NCI-H1048 (cell line): ENCODE measurements around the gene TMEM238.

Experiments
- DNase-seq: peaks from one replicate; lab custom pipeline; 2025; lab: John Stamatoyannopoulos, UW

TMEM238 gene

DNA sequence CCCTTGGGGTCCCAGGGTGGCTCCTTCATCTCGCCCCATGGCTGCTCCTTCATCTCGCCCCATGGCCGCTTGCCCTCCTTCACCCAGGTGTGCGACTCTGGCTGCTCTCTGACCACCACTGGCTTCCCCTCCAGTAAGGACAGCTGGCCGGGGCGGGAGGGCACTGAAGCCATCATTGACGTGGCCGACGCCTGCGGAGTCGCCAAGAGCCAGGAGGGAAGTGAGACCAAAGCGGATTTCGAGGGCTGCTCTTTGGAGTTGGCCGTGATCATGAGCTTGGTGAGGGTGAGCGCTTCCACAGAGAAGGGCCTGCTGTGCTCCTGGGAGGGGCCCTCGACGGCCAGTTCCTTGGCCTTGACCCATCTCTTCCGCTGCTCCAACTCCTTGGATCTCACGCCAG is 25.6 kb downstream of the TMEM238 start:
- DNase-seq: no peak

DNA sequence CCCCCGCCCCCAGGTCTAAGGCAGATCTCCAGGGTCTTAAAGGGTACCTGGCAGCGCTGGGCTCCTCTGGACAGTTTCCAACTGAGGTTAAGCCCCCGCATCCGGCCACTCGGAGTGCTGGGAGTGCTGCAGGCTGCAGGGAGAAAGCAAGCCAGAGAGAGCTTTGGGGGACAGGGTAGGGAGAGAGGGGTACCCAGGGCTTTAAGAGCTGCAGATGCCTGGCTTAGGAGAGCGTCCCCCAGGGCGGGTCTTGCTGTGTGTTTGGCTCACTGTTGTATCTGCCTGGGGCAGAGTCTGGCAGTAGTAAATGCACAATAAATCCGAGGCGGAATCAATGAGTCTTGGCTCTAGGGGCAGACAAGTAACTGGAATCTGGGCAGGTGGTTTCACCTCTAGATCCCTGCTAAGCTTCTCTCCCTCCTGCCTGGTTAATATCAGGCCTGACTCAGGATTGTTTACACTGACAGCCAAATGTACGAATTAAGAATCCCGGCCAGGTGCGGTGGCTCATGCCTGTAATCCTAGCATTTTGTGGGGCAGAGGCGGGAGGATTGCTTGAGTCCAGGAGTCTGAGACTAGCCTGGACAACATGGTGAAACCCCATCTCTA is 28.8 kb downstream of the TMEM238 start:
- DNase-seq: no peak

DNA sequence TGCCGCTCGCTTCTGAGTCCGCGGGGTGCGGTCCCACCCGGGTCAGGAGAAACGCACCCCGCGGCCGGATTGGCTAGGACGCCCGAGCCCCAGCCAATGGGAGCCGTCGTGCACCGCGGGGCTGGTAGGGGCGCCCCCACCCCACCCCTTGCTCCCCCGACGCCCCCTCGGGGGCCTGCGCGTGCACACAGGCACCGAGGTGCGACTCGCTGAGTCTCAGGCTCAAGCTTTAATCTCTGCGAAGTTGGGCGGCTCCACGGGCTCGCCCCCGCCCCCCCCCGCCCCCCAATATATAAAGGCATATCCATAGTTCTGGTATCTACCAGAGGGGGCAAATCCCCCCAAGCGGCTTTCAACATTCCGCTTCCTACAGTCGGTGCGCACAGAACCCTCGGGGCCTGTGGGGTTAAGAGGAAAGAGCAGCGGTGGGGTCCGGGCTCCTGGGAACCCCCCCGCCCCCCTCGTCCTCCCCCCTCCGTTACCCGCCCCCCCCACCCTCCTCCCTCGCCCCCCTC is 29.3 kb downstream of the TMEM238 start, which contains the start of gene COX6B2:
TSS of gene COX6B2 (minus strand) at position 22 of the 515 bp plus-strand sequence. CDS start 198 bp downstream, outside the sequence.
- no peak for DNase-seq

DNA sequence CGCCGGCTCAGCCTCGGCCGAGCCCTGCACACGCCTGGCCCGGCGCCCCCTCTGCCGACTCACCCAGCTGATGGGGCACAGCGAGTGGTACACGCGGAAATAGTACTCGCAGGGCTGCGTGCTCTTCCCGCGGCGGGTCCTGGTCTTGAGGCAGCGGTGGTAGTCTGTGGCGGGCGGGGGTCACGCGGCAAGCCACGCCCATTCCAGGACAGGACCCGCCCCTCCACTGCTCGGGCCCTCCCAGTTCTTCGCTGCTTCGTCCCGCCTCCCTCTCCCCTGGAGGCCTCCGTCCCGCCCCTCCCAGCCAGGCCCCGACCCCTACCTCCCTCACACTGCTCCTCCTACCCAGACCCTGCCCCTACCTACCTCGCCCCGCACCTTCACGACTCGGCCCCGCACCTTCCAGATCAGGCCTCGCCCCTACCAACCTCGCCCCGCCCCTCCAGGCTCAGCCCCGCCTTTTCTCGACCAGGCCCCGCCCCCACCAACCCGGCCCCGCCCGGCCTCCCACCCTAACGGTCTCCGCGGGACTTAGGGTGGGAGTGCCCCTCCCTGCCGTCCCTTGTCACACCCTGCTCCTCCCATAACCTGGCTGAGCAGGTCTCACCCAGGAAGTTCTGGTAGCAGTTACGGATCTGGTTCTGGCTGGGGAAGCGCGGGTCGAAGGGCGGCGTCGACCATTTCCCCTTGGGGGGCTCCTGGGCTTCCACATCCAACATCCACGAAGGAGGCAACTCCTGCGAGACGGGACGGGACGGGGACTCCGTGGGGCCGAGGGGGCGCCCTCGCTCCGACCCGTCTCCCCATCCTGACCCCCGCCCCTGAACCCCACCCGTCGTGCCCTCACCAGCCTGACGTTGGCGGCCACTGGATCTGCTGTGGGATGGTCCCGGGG is 30.0 kb downstream of the TMEM238 start:
- no peak for DNase-seq

DNA sequence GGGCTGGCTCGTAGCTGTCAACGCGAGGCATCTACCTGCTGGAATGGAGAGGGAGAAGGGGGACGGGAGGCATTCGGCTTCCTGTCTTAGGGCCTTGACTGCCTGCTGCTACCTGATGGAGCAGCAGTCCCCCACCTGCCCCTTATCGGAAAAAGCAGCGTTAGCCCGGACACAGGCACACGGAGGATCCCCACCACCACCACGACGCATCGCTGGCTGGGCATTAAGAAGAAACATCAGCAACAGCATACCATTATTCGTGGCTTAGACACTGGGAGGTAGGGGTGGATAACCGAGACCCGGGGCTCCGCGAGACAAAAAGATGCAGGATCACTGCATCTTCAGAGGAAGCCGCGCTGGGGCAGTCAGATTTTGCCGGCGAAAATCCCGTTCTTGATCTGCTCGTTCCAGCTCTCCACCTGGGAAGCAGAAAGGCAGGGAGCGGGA is 30.7 kb downstream of the TMEM238 start:
- DNase-seq: no peak

DNA sequence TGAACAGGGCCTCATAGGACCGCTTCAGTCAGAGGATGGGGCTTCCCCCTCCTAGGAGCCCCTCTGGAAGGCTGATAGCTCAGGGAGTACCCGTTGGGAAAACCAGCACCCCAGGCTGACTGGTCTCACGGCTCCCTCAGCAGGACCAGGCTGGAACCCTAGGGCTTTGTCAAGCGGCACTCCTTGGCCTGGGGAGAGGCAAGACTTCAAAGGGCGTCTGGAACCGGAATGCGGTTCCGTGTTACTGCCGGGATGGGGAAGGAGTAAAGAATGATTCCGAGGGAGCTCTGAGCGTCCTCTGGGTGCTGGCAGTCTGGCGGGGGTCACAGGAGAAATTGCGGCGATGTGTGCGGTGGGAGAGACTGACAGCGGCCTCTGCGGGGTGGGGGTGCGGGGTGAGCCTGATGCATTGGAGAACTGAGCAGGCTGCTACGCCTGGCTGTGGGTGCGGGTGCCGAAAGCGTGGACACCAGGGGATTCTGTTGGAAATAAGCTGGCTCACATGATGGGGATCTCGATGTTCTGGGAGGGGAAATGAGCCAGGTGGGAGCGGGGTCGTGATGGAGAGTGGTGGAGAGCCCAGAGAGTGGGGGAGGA is 31.4 kb downstream of the TMEM238 start:
- no peak for DNase-seq

DNA sequence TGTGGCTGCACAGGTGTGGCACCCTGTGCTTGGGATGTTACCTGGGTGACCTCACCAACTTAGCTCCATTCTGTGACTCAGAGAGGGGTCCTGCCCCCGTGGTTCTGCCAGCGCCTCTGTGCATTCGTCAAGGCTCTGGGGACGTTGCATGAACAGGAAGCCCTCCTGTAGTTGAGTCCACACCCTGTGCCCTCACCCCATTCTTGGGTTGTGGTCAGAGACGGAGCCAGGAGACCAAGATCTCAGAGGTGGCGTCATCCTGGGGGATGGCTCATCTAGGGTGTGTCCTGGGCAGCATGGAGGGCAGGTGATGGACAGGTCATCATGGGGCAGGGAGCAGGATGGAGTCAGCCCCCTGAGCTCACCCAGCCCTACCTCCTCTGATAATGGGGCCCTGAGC is 32.1 kb downstream of the TMEM238 start:
- DNase-seq: no peak

DNA sequence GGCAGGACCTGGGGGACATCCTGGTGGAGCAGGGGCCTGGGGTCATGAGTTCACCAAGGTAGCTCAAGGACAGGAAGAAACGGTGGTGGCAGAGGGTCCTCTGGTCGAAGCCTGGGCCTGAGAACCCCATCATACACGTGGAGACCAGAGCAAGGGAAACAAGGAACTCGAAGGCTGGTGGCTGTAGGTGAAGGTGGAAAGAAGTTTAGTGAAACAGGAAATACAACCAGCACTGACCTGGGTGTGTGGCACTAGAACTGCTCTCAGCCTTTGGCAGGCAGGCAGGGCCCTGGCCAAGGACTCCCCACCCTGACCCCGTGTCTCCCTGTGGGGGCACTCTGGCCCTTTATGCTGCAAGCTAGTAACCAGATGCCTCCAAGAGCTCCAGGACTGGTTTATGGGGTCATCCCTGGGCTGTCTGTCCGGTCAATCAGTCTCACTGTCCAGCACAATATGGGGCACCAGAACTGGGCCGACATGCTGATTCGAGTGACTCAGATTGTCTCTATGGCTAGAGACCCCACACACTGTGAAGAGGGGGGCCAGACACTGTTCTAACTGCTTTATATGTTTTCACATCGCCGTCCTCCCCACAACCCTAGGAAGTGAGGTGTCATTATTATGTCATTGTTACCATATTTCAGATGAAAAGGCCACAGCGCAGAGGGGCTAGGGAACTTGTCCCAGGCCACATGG is 33.3 kb downstream of the TMEM238 start:
- DNase-seq: no peak

DNA sequence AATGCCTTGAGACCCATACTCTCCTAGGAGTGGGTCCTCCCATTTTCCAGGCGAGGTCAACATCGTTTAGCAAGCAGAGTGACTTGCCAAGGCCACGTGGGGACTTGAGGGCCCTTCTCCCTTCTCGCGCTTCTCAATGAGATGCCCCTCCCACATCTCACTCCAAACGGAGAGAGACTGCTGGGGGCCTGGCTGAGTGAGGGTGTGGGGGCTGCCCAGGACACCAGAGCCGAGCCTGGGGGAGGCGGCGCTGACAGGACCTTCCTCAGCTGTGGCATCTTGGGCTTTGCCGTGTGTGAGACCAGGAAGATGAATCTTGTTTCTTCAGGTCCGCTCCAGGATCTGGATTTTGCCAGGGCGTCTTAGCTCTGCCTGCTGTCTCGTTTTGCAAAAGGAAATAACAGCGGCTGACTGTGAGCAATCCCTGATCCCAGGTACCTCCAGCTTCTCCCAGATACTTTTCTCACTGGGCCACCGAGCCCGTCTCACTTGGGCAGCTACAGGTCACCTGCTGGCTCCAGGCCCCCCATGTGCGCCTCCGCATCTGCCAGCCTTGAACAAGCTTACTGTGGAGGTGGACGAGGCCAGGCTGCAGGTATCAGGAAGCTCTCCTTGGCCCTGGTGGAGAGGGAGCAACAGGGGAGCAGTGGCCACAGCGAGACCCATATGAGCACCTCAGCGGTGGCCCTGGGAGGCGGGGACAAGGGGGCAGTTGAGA is 35.6 kb downstream of the TMEM238 start:
- DNase-seq: no peak

DNA sequence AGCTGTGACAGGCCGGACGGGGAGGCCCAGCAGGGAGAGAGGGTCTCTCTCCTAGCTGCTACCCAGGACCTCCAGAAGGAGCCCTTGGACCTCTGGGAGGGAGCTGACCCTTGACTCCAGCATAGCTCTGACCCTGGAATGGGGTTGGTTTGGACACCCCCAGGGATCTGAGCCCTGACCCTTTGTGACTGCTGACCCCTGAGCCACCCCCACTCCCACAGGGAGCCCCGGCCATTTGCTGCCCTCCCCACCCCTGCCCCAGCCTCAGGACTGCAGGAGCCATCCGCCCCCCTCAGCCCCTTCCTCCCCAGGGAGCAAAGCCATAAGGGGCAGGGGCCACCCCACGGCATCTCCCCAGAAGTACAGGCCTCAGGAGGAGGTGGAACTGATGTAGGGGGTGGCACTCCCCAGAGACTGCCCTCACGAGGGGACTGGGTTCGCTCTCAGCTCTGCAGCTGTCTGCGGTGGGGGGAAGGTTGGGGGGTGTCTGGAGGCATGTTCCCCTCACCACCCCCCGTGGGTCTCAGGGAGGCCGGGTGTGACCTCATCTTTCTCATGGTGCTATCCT is 36.6 kb downstream of the TMEM238 start:
- DNase-seq: no peak

DNA sequence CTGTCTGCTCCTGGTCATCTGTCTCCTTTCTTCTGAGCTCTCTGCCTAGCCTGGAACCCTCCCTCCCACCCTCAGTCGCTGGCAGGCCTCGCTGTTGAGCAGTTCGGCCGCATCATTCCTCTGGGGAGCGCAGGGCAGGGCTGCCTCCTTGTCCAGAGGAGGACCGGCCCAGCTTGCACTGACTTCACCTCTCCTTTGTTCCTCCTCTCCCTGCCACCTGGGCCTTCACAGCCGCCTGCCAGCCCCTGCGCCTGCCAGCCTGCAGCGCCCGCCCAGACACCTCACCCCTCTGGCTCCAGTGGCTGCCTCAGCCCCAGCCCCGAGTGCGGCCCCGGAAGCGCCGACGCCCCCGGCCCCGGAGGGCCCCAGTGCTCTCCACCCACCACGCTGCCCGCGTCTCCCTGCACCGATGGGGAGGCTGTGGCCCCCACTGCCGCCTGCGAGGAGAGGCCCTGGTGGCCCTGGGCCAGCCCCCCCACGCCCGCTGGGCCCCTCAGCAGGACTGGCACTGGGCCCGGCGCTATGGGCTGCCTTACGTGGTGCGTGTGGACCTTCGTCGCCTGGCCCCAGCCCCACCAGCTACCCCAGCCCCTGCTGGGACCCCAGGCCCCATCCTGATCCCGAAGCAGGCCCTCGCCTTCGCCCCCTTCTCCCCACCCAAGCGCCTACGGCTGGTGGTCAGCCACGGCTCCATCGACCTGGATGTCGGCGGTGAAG is 37.2 kb downstream of the TMEM238 start:
- DNase-seq: no peak

DNA sequence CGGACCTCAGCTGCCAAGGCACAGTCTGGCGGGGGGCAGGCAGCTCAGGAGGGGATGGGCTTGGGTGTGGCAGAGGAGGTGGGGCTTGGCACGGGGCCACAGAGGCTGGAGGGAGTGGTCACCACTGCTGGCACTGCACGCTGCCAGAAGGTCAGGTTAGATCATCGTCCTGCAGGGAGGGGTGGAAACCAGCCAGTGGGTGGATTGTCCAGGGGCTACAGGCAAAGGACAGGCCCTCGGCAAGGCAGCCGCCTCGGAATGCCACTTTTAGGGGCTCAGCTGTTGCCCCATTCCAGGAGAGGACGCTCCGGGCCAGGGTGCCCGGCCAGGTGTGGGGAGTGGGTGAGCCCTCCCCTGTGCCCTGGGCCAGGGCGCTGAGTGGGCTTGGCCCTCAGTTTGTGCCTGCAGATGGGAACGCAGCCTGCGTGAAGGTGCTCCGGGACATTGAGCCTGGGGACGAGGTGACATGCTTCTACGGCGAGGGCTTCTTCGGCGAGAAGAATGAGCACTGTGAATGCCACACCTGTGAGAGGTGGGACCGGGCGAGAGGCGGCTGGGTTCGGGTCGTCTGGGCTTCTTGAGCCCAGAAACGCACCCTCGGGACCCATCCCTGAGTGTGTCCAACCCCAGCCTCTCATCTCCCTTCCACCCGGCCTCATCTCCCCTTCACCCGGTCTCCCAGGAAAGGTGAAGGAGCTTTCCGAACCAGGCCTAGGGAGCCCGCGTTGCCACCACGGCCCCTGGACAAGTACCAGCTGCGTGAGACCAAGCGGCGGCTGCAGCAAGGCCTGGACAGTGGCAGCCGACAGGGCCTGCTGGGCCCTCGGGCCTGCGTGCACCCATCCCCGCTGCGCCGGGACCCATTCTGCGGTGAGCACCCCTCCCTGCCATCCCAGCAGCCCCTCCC is 38.0 kb downstream of the TMEM238 start:
- no peak for DNase-seq

DNA sequence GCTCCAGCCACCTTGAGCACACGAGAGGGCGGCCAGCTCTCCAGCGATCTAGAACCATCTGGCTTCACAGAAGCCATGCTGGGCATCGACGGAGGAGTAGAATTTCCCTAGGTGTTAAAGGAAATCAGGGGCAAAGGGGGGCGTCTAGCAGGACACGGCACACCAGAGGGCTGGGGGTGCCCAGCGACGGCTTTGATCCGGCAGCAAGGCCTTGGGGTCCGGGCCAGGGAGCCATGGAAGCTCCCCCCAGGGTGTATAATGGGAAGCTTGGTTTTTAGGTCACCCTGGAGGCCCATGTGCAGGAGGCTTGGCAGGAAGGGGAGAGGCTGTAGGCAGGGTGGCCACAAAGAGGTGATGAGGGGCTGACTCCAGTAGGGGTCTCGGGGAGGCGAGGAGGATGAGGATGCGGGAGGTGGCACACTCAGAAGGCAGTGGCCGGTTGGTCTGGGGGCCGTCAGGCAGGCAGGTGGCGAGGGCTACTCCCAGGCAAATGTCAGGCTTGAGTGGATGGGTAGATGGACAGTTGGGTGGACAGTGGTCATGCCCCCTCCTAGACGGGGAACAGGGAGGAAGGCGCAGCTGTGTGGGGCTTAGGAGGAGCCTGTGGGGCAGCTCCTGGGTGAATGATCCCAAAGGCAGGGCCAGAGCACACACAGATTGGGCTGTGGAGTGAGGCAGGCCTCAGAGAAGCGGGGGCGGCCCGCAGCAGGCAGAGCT is 38.8 kb downstream of the TMEM238 start:
- no peak for DNase-seq

DNA sequence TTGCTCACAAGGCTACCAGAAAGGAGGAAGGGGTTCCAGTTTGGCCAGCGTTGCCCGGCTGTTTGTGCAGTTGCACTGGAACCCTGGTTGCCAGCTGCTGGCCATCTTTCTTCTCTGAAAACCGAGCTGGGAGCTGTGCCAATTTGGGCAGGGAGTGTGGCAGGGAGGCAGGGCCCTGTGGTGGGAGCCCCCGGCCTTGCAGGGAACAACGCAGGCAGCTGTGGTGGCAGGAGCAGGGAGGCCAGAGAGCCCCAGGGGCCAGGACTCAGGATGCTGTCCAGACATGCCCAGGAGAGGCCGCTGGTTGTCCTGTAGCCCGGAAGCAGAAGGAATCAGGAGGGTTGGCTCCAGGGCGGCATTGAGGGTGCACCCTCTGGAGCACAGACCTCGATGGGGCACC is 39.6 kb downstream of the TMEM238 start:
- DNase-seq: no peak

DNA sequence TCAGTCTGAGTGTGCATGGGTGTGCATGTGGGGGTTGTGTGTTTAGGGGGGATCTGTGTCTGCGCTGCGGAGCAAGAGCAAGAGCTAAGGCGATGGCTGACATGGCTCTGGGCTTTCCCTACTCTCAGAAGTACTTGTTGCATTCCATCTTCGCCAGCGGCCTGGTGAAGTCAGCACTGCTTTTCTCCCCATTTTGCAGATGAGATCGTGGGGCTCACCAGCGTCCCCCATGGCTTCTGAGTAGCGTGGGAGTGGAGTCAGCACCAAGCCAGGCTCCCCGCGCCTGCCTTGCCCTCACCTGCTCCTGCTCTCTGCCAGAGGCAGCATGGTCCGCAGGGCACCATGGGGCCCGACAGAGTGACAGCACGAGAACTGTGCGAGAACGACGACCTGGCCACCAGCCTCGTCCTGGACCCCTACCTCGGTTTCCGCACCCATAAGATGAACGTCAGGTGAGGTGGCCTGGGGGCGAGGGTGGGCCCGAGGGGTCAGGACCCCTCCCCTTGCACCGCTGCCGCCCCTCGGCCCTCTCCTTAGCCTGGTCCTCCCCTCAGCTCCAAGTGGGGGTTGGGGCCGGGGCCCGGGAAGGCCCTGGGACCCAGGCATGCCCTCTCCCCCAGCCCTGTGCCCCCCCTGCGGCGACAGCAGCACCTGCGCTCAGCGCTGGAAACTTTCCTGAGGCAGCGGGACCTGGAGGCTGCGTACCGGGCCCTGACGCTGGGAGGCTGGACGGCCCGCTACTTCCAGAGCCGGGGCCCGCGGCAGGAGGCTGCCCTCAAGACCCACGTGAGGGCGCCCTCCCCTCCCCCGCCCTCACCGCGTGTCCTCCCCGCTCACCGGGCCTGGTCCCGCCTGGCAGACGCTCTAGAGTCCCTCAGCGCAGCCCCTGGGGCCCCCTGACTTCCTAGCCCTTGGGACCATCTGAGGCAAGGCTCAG is 42.2 kb downstream of the TMEM238 start:
- DNase-seq: no peak

DNA sequence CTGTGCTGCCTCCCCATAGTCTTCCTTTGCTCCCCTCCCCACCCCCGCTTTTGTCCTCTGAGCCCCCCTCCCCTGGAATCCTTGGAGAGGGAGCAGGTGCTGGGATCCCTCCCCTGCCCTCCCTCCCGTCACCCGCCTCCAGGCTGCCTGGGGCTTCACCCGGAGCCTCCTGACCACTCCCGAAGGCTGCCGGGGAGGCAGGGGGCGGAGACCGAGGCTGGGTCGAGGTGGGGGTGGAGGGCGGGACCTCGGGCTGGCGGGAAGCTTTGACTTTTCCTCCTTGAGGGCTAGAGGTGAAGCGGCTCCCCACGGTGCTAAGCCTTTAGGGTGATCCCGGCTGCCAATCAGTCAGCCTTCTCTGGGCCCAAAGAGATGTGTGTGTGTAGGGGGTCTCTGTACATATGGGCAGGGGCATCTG is 42.9 kb downstream of the TMEM238 start:
- no peak for DNase-seq

DNA sequence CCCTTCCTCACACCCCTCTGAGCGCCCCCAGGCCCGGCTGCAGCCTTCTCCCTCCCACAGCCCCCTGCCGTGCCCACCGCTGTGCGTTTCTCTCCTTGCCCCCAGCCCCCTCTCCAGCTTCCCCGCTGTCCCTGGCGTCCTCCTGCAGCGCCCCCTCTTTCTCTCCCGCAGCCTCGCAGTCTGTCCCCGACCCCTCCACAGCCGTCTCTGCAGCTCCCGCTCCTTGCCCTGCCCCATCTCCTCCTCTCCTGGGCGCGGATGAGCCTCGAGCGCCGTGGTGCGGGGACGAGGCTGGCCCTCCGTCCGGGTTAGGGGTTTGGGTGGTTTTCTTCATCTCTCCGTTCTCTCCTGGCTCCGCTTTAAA is 43.3 kb downstream of the TMEM238 start:
- no peak for DNase-seq
